SH-SY5Y (cell line): ENCODE measurements around the gene PRKCZ.

Source experiments
- GATA2 ChIP-seq: IDR thresholded peaks from 2 replicates; pipeline ENCODE4 v1.6.1; 2011; ENCODE audit warnings: mild to moderate bottlenecking, low read depth, low read length
- GATA3 ChIP-seq: IDR thresholded peaks from 2 replicates; pipeline ENCODE4 v1.6.1; 2011; ENCODE audit warnings: low read depth, mild to moderate bottlenecking, low read length, moderate library complexity

- TF ChIP-seq GATA3 (no peak), GATA2 (no peak)
Measured at GRCh38 chr1:2021550-2021949, 28.7 kb upstream of the PRKCZ start.
